HPDE6-E6E7 (cell line): ENCODE data around the gene OSBPL2.

Source experiments
- DNase-seq: peaks from one replicate; pipeline ENCODE4 v3.0.0; 2011; ENCODE audit warnings: missing footprints; ENCODE audit errors: extremely low spot score

OSBPL2 gene

GRCh38 chr20:62285151-62285550 is 46.8 kb downstream of the OSBPL2 start:
- no peak for DNase-seq

GRCh38 chr20:62285722-62286121 is 47.4 kb downstream of the OSBPL2 start:
- DNase-seq, result no peak

- no peak for DNase-seq
Measured at GRCh38 chr20:62286493-62287064, 48.3 kb downstream of the OSBPL2 start.

GRCh38 chr20:62287129-62287528 is 48.8 kb downstream of the OSBPL2 start:
- DNase-seq, result no peak

GRCh38 chr20:62287759-62288534 is 49.6 kb downstream of the OSBPL2 start:
- no peak for DNase-seq

GRCh38 chr20:62288535-62289105 is 50.3 kb downstream of the OSBPL2 start:
- no peak for DNase-seq

GRCh38 chr20:62289131-62289530 is 50.8 kb downstream of the OSBPL2 start:
- no peak for DNase-seq

- DNase-seq, result no peak
Measured at GRCh38 chr20:62289898-62290297, 51.6 kb downstream of the OSBPL2 start.

GRCh38 chr20:62291251-62292066 is 53.1 kb downstream of the OSBPL2 start:
- no peak for DNase-seq

- no peak for DNase-seq
Measured at GRCh38 chr20:62292108-62292507, 53.8 kb downstream of the OSBPL2 start.

- no peak for DNase-seq
Measured at GRCh38 chr20:62293111-62293784, 54.9 kb downstream of the OSBPL2 start.

- no peak for DNase-seq
Measured at GRCh38 chr20:62293946-62294345, 55.6 kb downstream of the OSBPL2 start.

GRCh38 chr20:62294516-62294915 is 56.2 kb downstream of the OSBPL2 start:
- DNase-seq, result no peak

GRCh38 chr20:62296724-62297448 is 58.6 kb downstream of the OSBPL2 start:
- DNase-seq, result no peak

GRCh38 chr20:62297449-62298227 is 59.3 kb downstream of the OSBPL2 start:
- no peak for DNase-seq

GRCh38 chr20:62298577-62299249 is 60.4 kb downstream of the OSBPL2 start:
- DNase-seq, result no peak

- no peak for DNase-seq
Measured at GRCh38 chr20:62299666-62300236, 61.4 kb downstream of the OSBPL2 start.

- no peak for DNase-seq
Measured at GRCh38 chr20:62300319-62300718, 62.0 kb downstream of the OSBPL2 start.

GRCh38 chr20:62301111-62301668 is 62.9 kb downstream of the OSBPL2 start:
- DNase-seq, result no peak
